ENCODE results near the gene UNC13D. TPM values are rescaled to one million over a fixed set of nuclear protein-coding genes. Genes with fewer than 3 reads are reported as not detected.

Gene UNC13D
- total and polyA plus RNA-seq, 12 donors = 3.0 to 20.7 (median 8.5) TPM

DNA sequence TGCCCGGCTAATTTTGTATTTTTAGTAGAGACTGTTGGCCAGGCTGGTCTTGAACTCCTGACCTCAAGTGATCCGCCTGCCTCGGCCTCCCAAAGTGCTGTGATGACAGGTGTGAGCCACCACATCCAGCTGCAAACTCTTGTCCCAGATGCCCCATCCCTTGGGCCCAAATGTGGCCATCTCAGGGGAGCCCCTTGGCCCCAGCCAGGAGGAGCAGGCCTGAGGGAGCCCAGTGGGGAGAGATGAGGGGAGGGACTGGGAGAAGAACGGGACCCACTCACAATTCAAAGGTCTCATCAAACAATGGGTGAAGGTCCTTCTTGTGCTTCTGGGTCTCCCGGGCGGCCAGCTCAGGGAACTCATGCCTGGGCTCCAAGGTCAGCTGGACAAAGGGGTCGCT, 14.5 kb downstream of the UNC13D start:
- Histone ChIP-seq H3K36me3 (peaks cover 0 to 88% (median 4%) of the 10 kb centered on the region in 9 donors), H3K27ac (no peak overlapping the region), H3K4me1 (peaks cover 17 to 53% (median 41%) of the 10 kb centered on the region in 9 donors), H3K9me3 (no peaks in the 10 kb centered on the region), H3K4me3 (no peak overlapping the region), H3K27me3 (no peaks in the 10 kb centered on the region)
- WGBS, 2 donors = 87 to 90% methylated on average over 7 of the region's 7 CpGs
- no peak for ATAC-seq
- intact Hi-C loops (cut with DNase I) = loop anchor here in 3 of 10 donors (5.0 to 10.0 kb wide), 4 partner anchors 37 to 62 kb away; partner anchors contain the start of gene GALK1 (in 1 of the 3)
- TF ChIP-seq CTCF (IDR thresholded peaks at IDR 0.05) = no peak
- no peak for DNase-seq

- Histone ChIP-seq H3K9me3 (no peaks in the 10 kb centered on the region), H3K36me3 (peaks cover 0 to 88% (median 13%) of the 10 kb centered on the region in 9 donors), H3K27me3 (no peaks in the 10 kb centered on the region), H3K27ac (peak overlapping the region in 6 of 10 donors; percentile 79 to 88 (median 84)), H3K4me1 (peaks cover 17 to 53% (median 38%) of the 10 kb centered on the region in 9 donors), H3K4me3 (no peak overlapping the region)
- intact Hi-C loops (cut with DNase I) = loop anchor here in 3 of 10 donors (5.0 to 10.0 kb wide), 4 partner anchors 36 to 61 kb away; partner anchors contain the start of gene GALK1 (in 1 of the 3)
- TF ChIP-seq CTCF (IDR thresholded peaks at IDR 0.05) = no peak
- DNase-seq (no peak), ATAC-seq (peak in 1 of 8 donors; percentile 2)
- 90 to 91% methylated on average over 19 of the region's 19 CpGs for WGBS, 2 donors
Observed at GRCh38 chr17:75828741-75829140, 15.5 kb downstream of the UNC13D start.

DNA sequence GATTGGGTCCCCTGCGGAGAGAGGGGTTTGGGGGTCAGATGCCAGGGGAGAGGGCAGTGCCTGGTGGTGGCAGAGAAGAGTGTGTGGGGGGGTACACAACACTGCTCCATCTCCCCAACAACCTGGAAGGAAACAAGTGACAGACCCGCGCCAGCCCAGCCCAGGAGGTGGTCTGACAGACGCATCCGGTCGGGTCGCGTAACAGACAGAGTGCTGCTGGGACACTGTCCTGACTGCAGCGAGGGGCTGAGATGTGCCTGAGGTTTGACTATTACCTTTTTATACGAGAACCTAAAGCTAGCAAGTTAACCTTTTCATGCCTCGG, 16.2 kb downstream of the UNC13D start:
- Histone ChIP-seq H3K9me3 (no peaks in the 10 kb centered on the region), H3K36me3 (peaks cover 0 to 88% (median 18%) of the 10 kb centered on the region in 9 donors), H3K27me3 (no peaks in the 10 kb centered on the region), H3K27ac (peak overlapping the region in 9 of 10 donors; percentile 72 to 88 (median 83)), H3K4me3 (peak overlapping the region in 8 of 10 donors; percentile 28 to 50 (median 42)), H3K4me1 (peaks cover 17 to 46% (median 31%) of the 10 kb centered on the region in 9 donors)
- TF ChIP-seq CTCF (IDR thresholded peaks at IDR 0.05) = no peak
- 39 to 42% methylated on average over 11 of the region's 11 CpGs for WGBS, 2 donors
- intact Hi-C loops (cut with DNase I) = loop anchor here in 3 of 10 donors (5.0 to 10.0 kb wide), 4 partner anchors 36 to 61 kb away; partner anchors contain the start of gene GALK1 (in 1 of the 3)
- DNase-seq (no peak), ATAC-seq (peak in 3 of 8 donors; percentile 5 to 16 (median 5))

GRCh38 chr17:75827308-75828075, 16.7 kb downstream of the UNC13D start:
- WGBS, 2 donors = 8 to 9% methylated on average over 21 of the region's 21 CpGs
- Histone ChIP-seq H3K9me3 (no peaks in the 10 kb centered on the region), H3K27ac (peak overlapping the region; percentile 52 to 88 (median 82)), H3K4me3 (peak overlapping the region in 9 of 10 donors; percentile 11 to 50 (median 41)), H3K27me3 (no peaks in the 10 kb centered on the region), H3K4me1 (peaks cover 15 to 41% (median 27%) of the 10 kb centered on the region in 9 donors), H3K36me3 (peaks cover 0 to 89% (median 18%) of the 10 kb centered on the region in 9 donors)
- intact Hi-C loops (cut with DNase I) = loop anchor here in 3 of 10 donors (2.0 to 10.0 kb wide), 5 partner anchors 35 to 69 kb away; partner anchors contain the start of genes GALK1 (in 1 of the 3) and TRIM65 (in 1 of the 3)
- TF ChIP-seq CTCF (IDR thresholded peaks at IDR 0.05) = peak; percentile 58 to 82 (median 71)
- DNase-seq (peak; percentile 64 to 79), ATAC-seq (peak; percentile 59 to 80 (median 69))
